ENCODE data around the gene MYOZ3. TPM values are rescaled to one million over a fixed set of nuclear protein-coding genes. Genes with fewer than 3 reads are reported as not detected.

MYOZ3 gene
- total and polyA plus RNA-seq, 4 donors: 0.03 to 0.09 (median 0.04) TPM; not detected in 1

DNA sequence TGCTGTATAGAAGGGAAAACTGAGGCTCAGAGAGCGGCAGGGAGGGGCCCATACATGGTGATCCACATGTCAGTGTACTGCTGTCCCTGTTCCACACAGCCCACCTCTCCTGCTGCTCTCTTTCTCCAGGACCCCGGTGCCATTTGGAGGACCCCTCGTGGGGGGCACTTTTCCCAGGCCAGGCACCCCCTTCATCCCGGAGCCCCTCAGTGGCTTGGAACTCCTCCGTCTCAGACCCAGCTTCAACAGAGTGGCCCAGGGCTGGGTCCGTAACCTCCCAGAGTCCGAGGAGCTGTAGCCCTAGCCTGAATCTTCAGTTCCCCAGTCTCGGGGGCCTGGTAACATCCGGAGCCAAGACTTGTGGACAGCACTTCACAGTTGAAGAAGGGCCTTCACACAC, 15.5 kb downstream of the MYOZ3 start:
- no peaks in the 10 kb centered on the region for H3K9me3 ChIP-seq (ENCODE audit: control insufficient read depth in 4 of 4, low read length in 3 of 4)
- H3K36me3 ChIP-seq (ENCODE audit: control insufficient read depth in 4 of 4, insufficient read depth in 3 of 4, low read depth in 1 of 4, low read length in 3 of 4): peaks cover 0 to 2% (median 0%) of the 10 kb centered on the region in 4 donors
- H3K9ac ChIP-seq (ENCODE audit: low read depth in 1 of 2, low read length in 2 of 2): no peak overlapping the region
- WGBS: 93% methylated on average over 9 of the region's 9 CpGs
- no peak overlapping the region for H3K4me3 ChIP-seq (ENCODE audit: low read depth in 1 of 3, low read length in 3 of 3)
- H3K27me3 ChIP-seq (ENCODE audit: control insufficient read depth in 4 of 4, insufficient read depth in 4 of 4, low read length in 3 of 4): no peaks in the 10 kb centered on the region
- TF ChIP-seq JUND (IDR thresholded peaks at IDR 0.05) (no peak), FOXA2 (IDR thresholded peaks at IDR 0.05) (no peak), NR2F2 (IDR thresholded peaks at IDR 0.05) (no peak), GABPA (IDR thresholded peaks at IDR 0.05 in 1 of 2, conservative IDR thresholded peaks at IDR 0.05 in 1 of 2) (no peak), REST (IDR thresholded peaks at IDR 0.05) (no peak), SP1 (IDR thresholded peaks at IDR 0.05) (no peak), EGR1 (IDR thresholded peaks at IDR 0.05; ENCODE audit: low read depth in 2 of 2) (no peak), RAD21 (IDR thresholded peaks at IDR 0.05) (no peak), CTCF (IDR thresholded peaks at IDR 0.05; ENCODE audit: low read depth, low read length, missing input control) (no peak), FOXA1 (IDR thresholded peaks at IDR 0.05) (no peak), MAX (IDR thresholded peaks at IDR 0.05) (no peak), HNF4A (conservative IDR thresholded peaks at IDR 0.05) (no peak), TAF1 (conservative IDR thresholded peaks at IDR 0.05) (no peak), RXRA (IDR thresholded peaks at IDR 0.05) (no peak), HNF4G (IDR thresholded peaks at IDR 0.05) (no peak), YY1 (IDR thresholded peaks at IDR 0.05) (no peak)
- TF ChIP-seq, protein P1, sequence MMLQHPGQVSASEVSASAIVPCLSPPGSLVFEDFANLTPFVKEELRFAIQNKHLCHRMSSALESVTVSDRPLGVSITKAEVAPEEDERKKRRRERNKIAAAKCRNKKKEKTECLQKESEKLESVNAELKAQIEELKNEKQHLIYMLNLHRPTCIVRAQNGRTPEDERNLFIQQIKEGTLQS (IDR thresholded peaks at IDR 0.05): no peak
- TF ChIP-seq, protein P2, sequence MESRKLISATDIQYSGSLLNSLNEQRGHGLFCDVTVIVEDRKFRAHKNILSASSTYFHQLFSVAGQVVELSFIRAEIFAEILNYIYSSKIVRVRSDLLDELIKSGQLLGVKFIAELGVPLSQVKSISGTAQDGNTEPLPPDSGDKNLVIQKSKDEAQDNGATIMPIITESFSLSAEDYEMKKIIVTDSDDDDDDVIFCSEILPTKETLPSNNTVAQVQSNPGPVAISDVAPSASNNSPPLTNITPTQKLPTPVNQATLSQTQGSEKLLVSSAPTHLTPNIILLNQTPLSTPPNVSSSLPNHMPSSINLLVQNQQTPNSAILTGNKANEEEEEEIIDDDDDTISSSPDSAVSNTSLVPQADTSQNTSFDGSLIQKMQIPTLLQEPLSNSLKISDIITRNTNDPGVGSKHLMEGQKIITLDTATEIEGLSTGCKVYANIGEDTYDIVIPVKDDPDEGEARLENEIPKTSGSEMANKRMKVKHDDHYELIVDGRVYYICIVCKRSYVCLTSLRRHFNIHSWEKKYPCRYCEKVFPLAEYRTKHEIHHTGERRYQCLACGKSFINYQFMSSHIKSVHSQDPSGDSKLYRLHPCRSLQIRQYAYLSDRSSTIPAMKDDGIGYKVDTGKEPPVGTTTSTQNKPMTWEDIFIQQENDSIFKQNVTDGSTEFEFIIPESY (IDR thresholded peaks at IDR 0.05): no peak
- DNase-seq (ENCODE audit: low spot score): no peak
- H3K4me1 ChIP-seq (ENCODE audit: control insufficient read depth in 4 of 4, insufficient read depth in 4 of 4, low read length in 3 of 4): peaks cover 4 to 10% (median 8%) of the 10 kb centered on the region in 4 donors
- no peak overlapping the region for H3K27ac ChIP-seq (ENCODE audit: low read depth in 1 of 2, low read length in 2 of 2)

Data from liver (tissue), 9 donors.